PC-9 (cell line): Measurements from ENCODE around the gene AHCYL2. TPM values are rescaled to one million over a fixed set of nuclear protein-coding genes. Genes with fewer than 3 reads are reported as not detected.
A peak's percentile ranks its signal among the peaks of the same experiment; 100 is the strongest.

Experiments used
- BruUV-seq: library from RNA; stranded (reverse); fragments of 400-500 nt; replicated peaks from 2 replicates; lab custom pipeline; 2021; lab: Mats Ljungman, UMichigan
- CTCF ChIA-PET: fragments of 300-600 bp; sonication (Branson Sonifier 250); formaldehyde crosslinking; loops from one replicate; lab custom pipeline; 2022; ENCODE audit warnings: antibody characterized with exemption; lab: Charles Lee
- POLR2A ChIA-PET: fragments of 300-600 bp; sonication (Branson Sonifier 250); formaldehyde crosslinking; loops from one replicate; lab custom pipeline; 2022; ENCODE audit warnings: antibody characterized with exemption; ENCODE audit not compliant: unreplicated experiment; lab: Charles Lee
- DNase-seq, 2 experiments: peaks; one replicate each; pipeline versions ENCODE4 v3.0.0 to v3.0.0-alpha.2; 2015 to 2022; ENCODE audit warnings: mixed read lengths in 1 of 2
- H2AFZ ChIP-seq: fragments of 200-600 bp; sonication (generic); 2 replicates; pipeline ENCODE4 v1.8.1; 2017; ENCODE audit warnings: antibody characterized with exemption
- H3F3A ChIP-seq: fragments of 200-600 bp; sonication (generic); 2 replicates; pipeline ENCODE4 v1.8.1; 2017; ENCODE audit warnings: antibody characterized with exemption, mild to moderate bottlenecking, low read depth; ENCODE audit not compliant: insufficient read depth
- H3K27ac ChIP-seq: fragments of 200-600 bp; sonication (generic); 2 replicates; pipeline ENCODE4 v1.6.1; 2016; ENCODE audit warnings: mixed run types
- H3K27me3 ChIP-seq: fragments of 200-600 bp; sonication (generic); 2 replicates; pipeline ENCODE4 v1.6.1; 2016; ENCODE audit warnings: low read depth, mixed run types; ENCODE audit not compliant: insufficient read depth
- H3K36me3 ChIP-seq: fragments of 200-600 bp; sonication (generic); 2 replicates; pipeline ENCODE4 v1.6.1; 2016; ENCODE audit warnings: low read depth, mixed run types
- H3K4me1 ChIP-seq: fragments of 200-600 bp; sonication (generic); replicated peaks from 2 replicates; pipeline ENCODE4 v1.6.1; 2016; ENCODE audit warnings: mixed run types; ENCODE audit not compliant: insufficient read depth
- H3K4me2 ChIP-seq: fragments of 200-600 bp; sonication (generic); 2 replicates; pipeline ENCODE4 v1.6.1; 2017; ENCODE audit warnings: mixed run types
- H3K4me3 ChIP-seq: fragments of 200-600 bp; sonication (generic); 2 replicates; pipeline ENCODE4 v1.6.1; 2016; ENCODE audit warnings: mixed run types
- H3K79me2 ChIP-seq: fragments of 200-600 bp; sonication (generic); 2 replicates; pipeline ENCODE4 v1.6.1; 2017; ENCODE audit warnings: low read depth, mixed run types
- H3K9me2 ChIP-seq: fragments of 200-600 bp; sonication (generic); 2 replicates; pipeline ENCODE4 v1.8.1; 2017; ENCODE audit warnings: mild to moderate bottlenecking; ENCODE audit not compliant: insufficient read depth
- H3K9me3 ChIP-seq: fragments of 200-600 bp; sonication (generic); 2 replicates; pipeline ENCODE4 v1.8.1; 2016; ENCODE audit warnings: low read depth; ENCODE audit not compliant: insufficient read depth
- H4K20me1 ChIP-seq: fragments of 200-600 bp; sonication (generic); 2 replicates; pipeline ENCODE4 v1.8.1; 2017; ENCODE audit not compliant: insufficient read depth
- CTCF ChIP-seq: fragments of 200-600 bp; sonication (generic); conservative IDR thresholded peaks from 2 replicates; pipeline ENCODE4 v1.6.1; 2017; ENCODE audit warnings: mixed run types, antibody characterized with exemption, mild to moderate bottlenecking, moderate library complexity
- EZH2 ChIP-seq: fragments of 200-600 bp; sonication (generic); IDR thresholded peaks from 2 replicates; pipeline ENCODE4 v1.8.0; 2017; ENCODE audit warnings: antibody characterized with exemption, low read depth
- intact Hi-C: fragments of 100-400 bp; cut with micrococcal nuclease; formaldehyde crosslinking; loops from one replicate; pipeline ENCODE4 v1.10.0; 2022; ENCODE audit not compliant: unreplicated experiment
- total RNA-seq: library from RNA; stranded (reverse); gene quantifications from 2 replicates; pipeline ENCODE4 v1.2.3, GENCODE V29; 2021

Gene AHCYL2
- total RNA-seq, 1 experiment from 2014 or later: 15.7 TPM

GRCh38 chr7:129332254-129333035, 107.6 kb downstream of the AHCYL2 start:
- no peaks in the 10 kb centered on the region for H3K9me3 ChIP-seq
- ChIA-PET CTCF (no interaction called here), POLR2A (interaction anchor here (0.5 to 0.6 kb wide), 2 partner anchors 20 to 170 kb away, joined by 3 to 5 read pairs; partner anchors contain the start of gene SMKR1)
- no peaks in the 10 kb centered on the region for H3K36me3 ChIP-seq
- BruUV-seq: no TSS peak
- H2AFZ ChIP-seq: no peak overlapping the region
- intact Hi-C loops: no loop called here
- H3K9me2 ChIP-seq: no peaks in the 10 kb centered on the region
- H3K4me3 ChIP-seq: no peak overlapping the region
- TF ChIP-seq CTCF: no peak
- no peak for TF ChIP-seq EZH2
- peaks cover 7% of the 10 kb centered on the region; the same call in 1 of the 2 replicates for H3K4me1 ChIP-seq
- H3K27ac ChIP-seq: no peak overlapping the region
- no peak overlapping the region for H3K4me2 ChIP-seq
- H4K20me1 ChIP-seq: no peaks in the 10 kb centered on the region
- no peaks in the 10 kb centered on the region for H3K27me3 ChIP-seq
- peak in 1 of 2 experiments; percentile 41 for DNase-seq
- no peaks in the 10 kb centered on the region for H3K79me2 ChIP-seq
- peaks cover 7% of the 10 kb centered on the region; the same call in 1 of the 2 replicates for H3F3A ChIP-seq

- Histone ChIP-seq H3K36me3 (no peaks in the 10 kb centered on the region), H4K20me1 (no peaks in the 10 kb centered on the region), H3K4me2 (no peak overlapping the region), H3K4me1 (peaks cover 7% of the 10 kb centered on the region; the same call in 1 of the 2 replicates), H3K27me3 (no peaks in the 10 kb centered on the region), H3K9me2 (no peaks in the 10 kb centered on the region), H3F3A (peaks cover 7% of the 10 kb centered on the region; the same call in 1 of the 2 replicates), H3K79me2 (no peaks in the 10 kb centered on the region), H3K9me3 (no peaks in the 10 kb centered on the region), H3K27ac (no peak overlapping the region), H2AFZ (no peak overlapping the region), H3K4me3 (no peak overlapping the region)
- CTCF ChIA-PET: interaction anchor here (1.4 kb wide), 1 partner anchor 9 kb away, joined by 3 read pairs; no protein-coding TSS in a partner anchor
- no TSS peak for BruUV-seq
- TF ChIP-seq EZH2 (no peak), CTCF (no peak; the same call in 1 of the 2 replicates)
- POLR2A ChIA-PET: no interaction called here
- intact Hi-C loops: no loop called here
- no peak for DNase-seq
These were observed 109.6 kb downstream of the AHCYL2 start for GRCh38 chr7:129334473-129334872.

- Histone ChIP-seq H3K9me3 (no peaks in the 10 kb centered on the region), H2AFZ (no peak overlapping the region), H3K27ac (no peak overlapping the region), H3K27me3 (no peaks in the 10 kb centered on the region), H3K79me2 (no peaks in the 10 kb centered on the region), H3K4me1 (no peaks in the 10 kb centered on the region), H3K4me3 (no peak overlapping the region), H3K36me3 (no peaks in the 10 kb centered on the region), H3K4me2 (no peak overlapping the region), H3F3A (0 out of 2 replicates have a peak, but pooled peaks cover 7% of the 10 kb centered on the region), H4K20me1 (no peaks in the 10 kb centered on the region), H3K9me2 (no peaks in the 10 kb centered on the region)
- TF ChIP-seq EZH2 (no peak), CTCF (no peak)
- no peak for DNase-seq
- intact Hi-C loops: no loop called here
- ChIA-PET POLR2A (no interaction called here), CTCF (no interaction called here)
- BruUV-seq: no TSS peak
These were observed 113.6 kb downstream of the AHCYL2 start for GRCh38 chr7:129338450-129338849.
